GM21529 (cell line): ENCODE results near the gene NMBR.
"Not testable (repeated sequence)": the region's sequence is repeated elsewhere in the genome, so short reads cannot be mapped to it uniquely, and the experiment has no call there.

Source experiments
- ATAC-seq: cut with Tn5 transposase; IDR thresholded peaks from one replicate; pipeline ENCODE4 v1.9.1; 2021; ENCODE audit not compliant: unreplicated experiment

The NMBR gene

DNA sequence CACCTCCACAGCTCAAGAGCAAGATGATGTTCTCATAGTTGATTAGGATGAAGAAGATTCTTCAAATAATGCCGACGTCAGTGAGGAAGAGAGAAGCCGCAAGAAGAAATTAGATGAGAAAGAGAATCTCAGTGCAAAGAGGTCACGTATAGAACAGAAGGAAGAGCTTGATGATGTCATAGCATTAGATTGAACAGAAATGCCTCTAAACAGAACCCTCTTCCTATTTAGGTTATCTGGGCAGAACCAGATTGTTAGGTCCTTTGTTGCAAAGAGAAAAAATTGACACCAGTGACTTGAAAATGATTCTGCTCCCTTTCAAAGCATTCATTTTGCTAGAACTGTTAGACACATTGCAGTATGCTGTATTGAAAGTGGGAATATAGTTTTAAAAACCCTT lies 84.1 kb downstream of the NMBR start:
- not testable (repeated sequence) for ATAC-seq

DNA sequence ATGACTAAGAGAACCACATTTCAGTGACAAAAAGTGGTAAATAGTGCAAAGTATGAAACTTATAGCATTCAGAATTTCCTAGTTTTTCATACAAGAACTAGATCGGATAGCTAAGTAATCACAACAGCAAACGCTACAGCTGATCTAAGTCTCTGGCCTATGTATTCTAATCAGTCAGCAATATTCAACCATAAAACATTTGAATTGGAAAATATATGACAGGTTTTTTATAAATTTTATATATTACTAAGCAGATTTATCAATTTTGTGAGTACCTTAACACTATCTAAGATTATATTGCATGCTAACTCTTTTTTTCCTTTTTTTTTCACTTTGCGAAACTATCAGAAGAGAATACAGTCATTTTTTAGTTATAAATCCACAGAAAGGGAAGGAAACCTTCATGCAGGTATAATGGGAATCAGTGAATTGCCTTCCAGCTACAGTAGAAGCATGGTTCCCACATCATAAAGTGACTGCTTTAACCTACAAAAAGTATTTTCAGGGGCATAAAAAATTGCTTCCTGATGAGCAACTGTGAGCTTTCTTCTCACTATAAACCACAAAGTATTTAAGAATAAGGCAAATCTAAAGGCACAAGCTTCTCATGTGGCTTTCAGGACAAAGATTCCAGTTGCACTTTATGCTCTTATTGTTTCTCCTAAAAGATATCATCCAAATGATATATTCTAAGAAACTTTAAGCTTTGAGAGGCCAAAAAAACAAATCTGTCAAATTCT lies 88.2 kb downstream of the NMBR start:
- no peak for ATAC-seq

DNA sequence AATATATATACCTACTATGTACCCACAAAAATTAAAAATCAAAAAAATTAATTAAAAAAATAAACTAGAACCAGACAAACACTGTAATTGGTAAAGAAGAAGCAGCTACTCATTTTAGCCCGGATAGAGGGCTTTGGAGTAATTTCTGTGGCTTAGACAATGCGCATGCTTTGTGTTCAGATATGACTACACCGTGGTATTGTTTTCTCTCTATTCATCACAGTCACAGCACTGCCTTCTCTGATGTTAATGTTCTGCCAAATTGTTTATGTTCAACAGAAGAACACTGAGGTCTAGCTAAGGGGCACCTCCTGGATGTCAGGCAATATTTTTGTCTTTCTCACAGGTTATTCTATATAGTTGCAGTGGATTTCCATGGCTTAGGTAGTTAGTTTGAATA lies 91.7 kb downstream of the NMBR start:
- peak; percentile 79 for ATAC-seq

DNA sequence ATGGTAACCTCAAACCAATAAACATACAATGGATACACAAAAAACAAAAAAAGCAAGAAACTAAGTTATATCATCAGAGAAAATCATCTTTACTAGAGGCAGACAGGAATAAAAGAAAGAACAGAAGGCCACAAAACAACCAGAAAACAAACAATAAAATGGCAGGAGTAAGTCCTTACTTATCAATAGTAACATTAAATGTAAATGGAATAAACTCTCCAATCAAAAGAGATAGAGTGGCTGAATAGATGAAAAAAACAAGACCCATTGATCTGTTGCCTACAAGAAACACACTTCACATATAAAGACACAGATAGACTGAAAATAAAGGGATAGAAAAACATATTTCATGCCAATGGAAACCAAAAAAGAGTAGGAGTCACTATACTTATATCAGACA lies 95.5 kb downstream of the NMBR start:
- ATAC-seq = no peak

DNA sequence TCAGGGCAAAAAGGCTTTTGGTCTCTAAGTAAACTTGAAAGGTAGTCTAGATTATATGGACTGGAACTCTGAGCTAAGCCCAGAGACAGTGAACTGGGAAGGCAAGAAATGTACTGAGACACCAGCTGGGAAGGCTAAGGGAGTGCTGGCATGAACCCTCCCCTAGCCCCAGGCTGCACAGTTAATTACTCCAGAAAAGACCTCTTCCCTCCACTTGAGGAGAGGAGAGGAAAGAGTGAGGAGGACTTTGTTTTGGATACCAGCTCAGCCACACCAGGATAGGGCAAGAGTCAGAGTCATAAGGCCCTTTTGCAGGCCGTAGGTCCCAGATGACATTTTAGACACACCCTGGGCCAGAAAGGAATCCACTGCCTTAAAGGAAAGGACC lies 98.3 kb downstream of the NMBR start:
- no peak for ATAC-seq

DNA sequence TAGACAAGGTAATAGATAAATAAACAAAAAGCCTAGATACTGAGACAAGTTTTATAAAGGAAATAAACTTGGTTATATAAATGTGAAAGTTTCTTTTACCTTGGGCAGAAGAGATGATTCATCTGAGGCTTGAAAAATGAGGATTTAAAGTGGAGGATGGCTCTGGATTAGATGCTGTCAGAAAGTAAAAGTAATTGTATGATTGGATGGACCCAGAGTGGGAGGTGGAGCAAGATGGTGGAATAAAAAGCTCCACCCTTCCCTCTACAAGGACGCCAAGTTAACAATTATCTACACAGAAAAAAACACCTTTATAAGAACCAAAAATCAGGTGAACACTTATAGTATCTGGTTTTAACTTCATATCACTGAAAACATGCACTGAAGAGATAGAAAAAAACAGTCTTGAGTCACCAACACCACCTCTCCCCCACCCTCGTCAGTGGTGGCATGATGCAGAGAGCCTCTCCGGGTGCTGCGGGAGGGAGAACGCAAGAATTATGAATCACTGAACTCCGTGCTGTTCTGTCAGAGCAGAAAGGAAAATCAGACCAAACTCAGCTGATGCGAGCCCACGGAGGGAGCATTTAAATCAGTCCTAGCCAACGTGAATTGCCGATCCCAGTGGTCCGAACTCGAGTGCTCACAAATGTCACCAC lies 98.9 kb downstream of the NMBR start:
- no peak for ATAC-seq

DNA sequence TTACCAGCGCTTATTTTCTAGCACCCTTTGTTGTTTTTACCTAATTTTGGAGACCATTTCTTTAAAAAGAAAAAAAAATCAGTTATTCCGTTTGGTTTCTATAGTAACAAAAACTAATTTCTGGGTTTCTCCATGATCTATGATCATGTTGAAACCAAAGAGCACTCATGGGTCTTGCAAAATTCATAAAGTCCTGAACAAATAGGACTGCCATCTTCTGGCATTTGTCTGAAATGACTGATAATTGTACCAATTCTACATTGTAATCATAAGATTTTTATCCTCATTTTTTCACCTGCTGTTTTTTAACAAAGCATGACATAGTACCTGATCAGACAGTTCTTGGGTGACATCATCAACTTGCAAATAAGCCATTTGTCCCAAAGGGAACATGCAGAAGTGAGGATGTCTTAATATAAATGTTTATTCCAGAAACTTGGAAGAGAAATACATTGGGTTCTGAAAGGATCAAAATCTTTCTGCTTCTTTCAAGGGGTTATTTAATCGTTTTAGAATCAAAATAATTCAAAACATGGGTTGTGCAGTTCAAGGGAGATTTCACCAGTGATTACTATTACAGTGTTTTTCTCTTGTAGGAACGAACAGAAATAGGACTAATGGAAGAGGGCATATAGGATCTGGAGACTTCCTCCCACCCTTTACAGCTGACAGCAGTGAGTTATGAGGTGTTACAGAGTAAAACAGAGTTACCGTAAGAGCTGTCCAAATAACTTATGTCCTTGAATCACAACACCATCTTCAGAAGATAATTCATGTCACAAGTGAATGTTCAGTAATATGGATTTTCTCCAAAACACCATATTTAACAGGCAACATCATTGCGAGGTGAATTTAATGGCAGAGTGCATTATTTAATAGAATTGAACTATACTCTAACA lies 101.3 kb downstream of the NMBR start:
- no peak for ATAC-seq

DNA sequence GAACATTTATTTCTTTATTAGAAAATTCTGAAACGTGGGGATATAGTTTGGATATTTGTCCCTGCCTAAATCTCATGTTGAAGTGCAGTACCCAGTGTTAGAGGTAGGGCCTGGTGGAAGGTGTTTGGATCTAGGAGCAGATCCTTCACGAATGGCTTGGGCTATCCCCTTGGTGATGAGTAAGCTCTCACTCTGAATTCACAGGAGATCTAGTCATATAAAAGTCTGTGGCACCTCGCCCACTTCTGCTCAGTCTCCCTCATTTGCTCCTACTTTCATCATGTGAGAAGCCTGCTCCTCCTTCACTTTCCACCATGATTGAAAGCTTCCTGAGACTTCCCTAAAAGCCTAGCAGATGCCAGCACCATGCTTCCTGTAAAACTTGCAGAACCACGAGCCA lies 111.0 kb downstream of the NMBR start:
- no peak for ATAC-seq

DNA sequence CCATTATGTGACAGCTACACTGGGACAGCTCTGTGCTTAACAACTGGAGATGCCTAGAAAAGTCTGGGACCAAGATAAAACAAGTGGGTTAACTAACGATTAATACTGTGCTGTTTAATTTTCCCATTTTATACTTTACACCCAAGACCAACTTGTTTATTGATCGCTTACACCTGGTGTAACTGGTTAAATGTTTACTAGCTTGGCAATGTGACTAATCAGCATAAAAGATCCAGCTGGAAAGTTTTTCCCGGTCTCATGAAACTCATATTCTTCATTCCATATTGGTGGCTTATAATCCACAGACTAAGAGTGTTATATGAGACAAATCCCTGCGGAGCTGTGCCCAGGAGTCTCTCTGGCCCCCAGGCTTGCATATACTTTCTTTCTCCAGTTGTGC lies 115.9 kb downstream of the NMBR start:
- ATAC-seq = no peak

DNA sequence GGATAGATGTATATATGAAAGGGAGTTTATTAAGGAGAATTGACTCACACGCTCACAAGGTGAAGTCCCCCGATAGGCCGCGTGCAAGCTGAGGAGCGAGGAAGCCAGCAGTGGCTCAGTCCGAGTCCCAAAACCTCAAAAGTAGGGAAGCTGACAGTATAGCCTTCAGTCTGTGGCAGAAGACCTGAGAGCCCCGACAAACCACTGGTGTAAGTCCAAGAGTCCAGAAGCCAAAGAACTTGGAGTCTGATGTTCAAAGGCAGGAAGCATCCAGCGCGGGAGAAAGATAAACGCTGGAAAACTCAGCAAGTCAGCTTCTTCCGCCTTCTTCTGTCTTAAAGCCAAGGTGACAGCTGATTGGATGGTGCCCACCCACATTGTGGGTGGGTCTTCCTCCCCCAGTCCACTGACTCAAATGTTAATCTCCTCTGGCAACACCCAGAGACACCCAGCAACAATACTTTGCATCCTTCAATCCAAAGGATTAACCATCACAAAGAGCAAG lies 116.8 kb downstream of the NMBR start:
- ATAC-seq = no peak

DNA sequence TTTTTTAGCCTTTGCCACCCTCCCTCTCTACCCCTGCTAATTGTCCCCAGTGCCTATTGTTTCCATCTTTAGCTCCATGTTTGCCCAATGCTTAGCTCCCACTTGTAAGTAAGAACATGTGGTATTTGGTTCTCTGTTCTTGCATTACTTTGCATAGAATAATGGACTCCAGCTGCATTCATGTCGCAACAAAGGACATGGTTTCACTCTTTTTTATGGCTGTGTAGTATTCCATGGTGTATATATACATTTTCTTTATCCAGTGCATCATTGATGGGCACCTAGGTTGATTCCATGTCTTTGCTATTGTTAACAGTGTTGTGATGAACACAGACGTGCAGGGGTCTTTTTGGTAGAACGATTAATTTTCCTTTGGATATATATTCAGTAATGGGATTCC lies 118.4 kb downstream of the NMBR start:
- ATAC-seq = no peak

DNA sequence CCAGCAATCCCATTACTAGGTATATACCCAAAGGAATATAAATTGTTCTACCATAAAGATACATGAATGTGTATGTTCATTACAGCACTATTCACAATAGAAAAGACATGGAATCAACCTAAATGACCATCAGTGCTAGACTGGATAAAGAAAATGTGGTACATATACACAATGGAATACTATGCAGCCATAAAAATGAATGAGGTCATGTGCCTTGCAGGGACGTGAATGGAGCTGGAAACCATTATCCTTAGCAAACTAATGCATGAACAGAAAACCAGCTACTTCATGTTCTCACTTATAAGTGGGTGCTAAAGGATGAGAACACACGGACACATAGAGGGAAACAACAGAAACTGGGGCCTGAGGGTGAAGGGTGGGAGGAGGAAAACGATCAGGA lies 119.1 kb downstream of the NMBR start:
- ATAC-seq = not testable (repeated sequence)

DNA sequence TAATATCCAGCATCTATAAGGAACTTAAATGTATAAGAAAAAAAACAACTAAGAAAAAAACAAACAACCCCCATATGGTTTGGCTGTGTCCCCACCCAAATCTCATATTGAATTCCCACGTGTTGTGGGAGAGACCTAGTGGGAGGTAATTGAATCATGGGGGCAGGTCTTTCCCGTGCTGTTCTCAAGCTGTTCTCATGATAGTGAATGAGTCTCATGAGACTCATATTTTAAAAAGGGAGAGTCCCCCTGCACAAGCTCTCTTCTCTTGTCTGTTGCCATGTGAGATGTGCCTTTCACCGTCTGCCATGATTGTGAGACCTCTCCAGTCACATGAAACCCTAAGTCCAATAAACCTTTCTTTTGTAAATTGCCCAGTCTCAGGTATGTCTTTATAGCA lies 119.8 kb downstream of the NMBR start:
- ATAC-seq = no peak

DNA sequence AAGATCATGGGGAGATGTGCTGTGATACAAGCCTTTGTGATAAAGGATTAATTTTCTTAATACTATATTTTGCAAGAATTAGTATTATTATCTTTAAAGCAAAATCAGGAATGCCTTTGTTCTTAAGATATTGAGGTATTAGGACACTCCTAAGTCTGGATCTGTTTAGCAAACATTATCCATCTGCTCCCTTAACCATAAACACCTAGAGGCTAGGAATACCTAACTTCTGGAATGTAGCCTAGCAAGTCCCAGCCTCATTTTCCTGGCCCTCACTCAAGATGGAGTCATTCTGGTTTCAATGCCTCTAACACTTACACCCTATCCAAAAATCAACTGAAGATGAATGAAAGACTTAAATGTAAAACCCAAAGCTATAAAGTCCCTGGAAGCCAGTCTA lies 120.5 kb downstream of the NMBR start:
- no peak for ATAC-seq
